GM23338 (cell line): ENCODE measurements around the gene KCNK15.

ENCODE experiments used
- CREB1 ChIP-seq: fragments of 250-450 bp; sonication (Bioruptor Pico); IDR thresholded peaks from 2 replicates; pipeline ENCODE4 v1.5.0; 2020; ENCODE audit warnings: low read depth, mild to moderate bottlenecking, moderate library complexity
- ETS1 ChIP-seq: IDR thresholded peaks from 2 replicates; pipeline ENCODE4 v1.6.1; 2016; ENCODE audit warnings: antibody characterized with exemption
- EZH2 ChIP-seq: fragments of 200-600 bp; sonication (generic); IDR thresholded peaks from one replicate; pipeline ENCODE4 v1.8.0; 2017; ENCODE audit warnings: antibody characterized with exemption, mild to moderate bottlenecking, low read depth; ENCODE audit not compliant: unreplicated experiment
- EZH2phosphoT487 ChIP-seq: fragments of 200-600 bp; sonication (generic); IDR thresholded peaks from one replicate; pipeline ENCODE4 v1.8.1; 2018; ENCODE audit warnings: antibody characterized with exemption; ENCODE audit not compliant: unreplicated experiment
- JUNB ChIP-seq: IDR thresholded peaks from one replicate; pipeline ENCODE4 v1.6.1; 2016; ENCODE audit warnings: antibody characterized with exemption; ENCODE audit not compliant: unreplicated experiment
- NANOG ChIP-seq: IDR thresholded peaks from 2 replicates; pipeline ENCODE4 v1.6.1; 2016; ENCODE audit warnings: antibody characterized with exemption, borderline replicate concordance
- POLR2AphosphoS5 ChIP-seq: IDR thresholded peaks from 2 replicates; pipeline ENCODE4 v1.6.1; 2016; ENCODE audit warnings: antibody characterized with exemption, low read depth
- STAT1 ChIP-seq: IDR thresholded peaks from one replicate; pipeline ENCODE4 v1.6.1; 2016; ENCODE audit warnings: antibody characterized with exemption; ENCODE audit not compliant: unreplicated experiment
- ZNF114 ChIP-seq: fragments of 250-450 bp; sonication (Bioruptor Pico); IDR thresholded peaks from 2 replicates; pipeline ENCODE4 v1.5.0; 2020; ENCODE audit warnings: mild to moderate bottlenecking, moderate library complexity
- ZNF331 ChIP-seq: fragments of 250-450 bp; sonication (Bioruptor Pico); IDR thresholded peaks from 2 replicates; pipeline ENCODE4 v1.5.0; 2020; ENCODE audit warnings: low read depth, mild to moderate bottlenecking, moderate library complexity
- TF ChIP-seq, protein P1 (sequence below), 2 experiments: fragments of 200-600 bp in 1 of 2; sonication (generic) in 1 of 2; conservative IDR thresholded peaks; 2 replicates each; pipeline versions ENCODE4 v1.5.1 to v1.6.1; 2016 to 2017; ENCODE audit warnings: antibody characterized with exemption in 2 of 2, low read depth in 2 of 2, mild to moderate bottlenecking in 2 of 2, moderate library complexity in 1 of 2
- TF ChIP-seq, protein P2 (sequence below): IDR thresholded peaks from one replicate; pipeline ENCODE4 v1.6.1; 2018; ENCODE audit warnings: antibody characterized with exemption; ENCODE audit not compliant: unreplicated experiment
- TF ChIP-seq, protein P3 (sequence below): fragments of 250-450 bp; sonication (Bioruptor Pico); IDR thresholded peaks from 2 replicates; pipeline ENCODE4 v1.5.0; 2020; ENCODE audit warnings: mild to moderate bottlenecking, moderate library complexity

GRCh38 chr20:44703956-44704488 is 41.6 kb upstream of the KCNK15 start:
- TF ChIP-seq, protein P1, sequence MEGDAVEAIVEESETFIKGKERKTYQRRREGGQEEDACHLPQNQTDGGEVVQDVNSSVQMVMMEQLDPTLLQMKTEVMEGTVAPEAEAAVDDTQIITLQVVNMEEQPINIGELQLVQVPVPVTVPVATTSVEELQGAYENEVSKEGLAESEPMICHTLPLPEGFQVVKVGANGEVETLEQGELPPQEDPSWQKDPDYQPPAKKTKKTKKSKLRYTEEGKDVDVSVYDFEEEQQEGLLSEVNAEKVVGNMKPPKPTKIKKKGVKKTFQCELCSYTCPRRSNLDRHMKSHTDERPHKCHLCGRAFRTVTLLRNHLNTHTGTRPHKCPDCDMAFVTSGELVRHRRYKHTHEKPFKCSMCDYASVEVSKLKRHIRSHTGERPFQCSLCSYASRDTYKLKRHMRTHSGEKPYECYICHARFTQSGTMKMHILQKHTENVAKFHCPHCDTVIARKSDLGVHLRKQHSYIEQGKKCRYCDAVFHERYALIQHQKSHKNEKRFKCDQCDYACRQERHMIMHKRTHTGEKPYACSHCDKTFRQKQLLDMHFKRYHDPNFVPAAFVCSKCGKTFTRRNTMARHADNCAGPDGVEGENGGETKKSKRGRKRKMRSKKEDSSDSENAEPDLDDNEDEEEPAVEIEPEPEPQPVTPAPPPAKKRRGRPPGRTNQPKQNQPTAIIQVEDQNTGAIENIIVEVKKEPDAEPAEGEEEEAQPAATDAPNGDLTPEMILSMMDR (conservative IDR thresholded peaks at IDR 0.05; ENCODE audit: low read depth in 2 of 2) = no peak
- TF ChIP-seq ZNF331 = no peak
- TF ChIP-seq, protein P2, sequence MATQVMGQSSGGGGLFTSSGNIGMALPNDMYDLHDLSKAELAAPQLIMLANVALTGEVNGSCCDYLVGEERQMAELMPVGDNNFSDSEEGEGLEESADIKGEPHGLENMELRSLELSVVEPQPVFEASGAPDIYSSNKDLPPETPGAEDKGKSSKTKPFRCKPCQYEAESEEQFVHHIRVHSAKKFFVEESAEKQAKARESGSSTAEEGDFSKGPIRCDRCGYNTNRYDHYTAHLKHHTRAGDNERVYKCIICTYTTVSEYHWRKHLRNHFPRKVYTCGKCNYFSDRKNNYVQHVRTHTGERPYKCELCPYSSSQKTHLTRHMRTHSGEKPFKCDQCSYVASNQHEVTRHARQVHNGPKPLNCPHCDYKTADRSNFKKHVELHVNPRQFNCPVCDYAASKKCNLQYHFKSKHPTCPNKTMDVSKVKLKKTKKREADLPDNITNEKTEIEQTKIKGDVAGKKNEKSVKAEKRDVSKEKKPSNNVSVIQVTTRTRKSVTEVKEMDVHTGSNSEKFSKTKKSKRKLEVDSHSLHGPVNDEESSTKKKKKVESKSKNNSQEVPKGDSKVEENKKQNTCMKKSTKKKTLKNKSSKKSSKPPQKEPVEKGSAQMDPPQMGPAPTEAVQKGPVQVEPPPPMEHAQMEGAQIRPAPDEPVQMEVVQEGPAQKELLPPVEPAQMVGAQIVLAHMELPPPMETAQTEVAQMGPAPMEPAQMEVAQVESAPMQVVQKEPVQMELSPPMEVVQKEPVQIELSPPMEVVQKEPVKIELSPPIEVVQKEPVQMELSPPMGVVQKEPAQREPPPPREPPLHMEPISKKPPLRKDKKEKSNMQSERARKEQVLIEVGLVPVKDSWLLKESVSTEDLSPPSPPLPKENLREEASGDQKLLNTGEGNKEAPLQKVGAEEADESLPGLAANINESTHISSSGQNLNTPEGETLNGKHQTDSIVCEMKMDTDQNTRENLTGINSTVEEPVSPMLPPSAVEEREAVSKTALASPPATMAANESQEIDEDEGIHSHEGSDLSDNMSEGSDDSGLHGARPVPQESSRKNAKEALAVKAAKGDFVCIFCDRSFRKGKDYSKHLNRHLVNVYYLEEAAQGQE = no peak
- no peak for TF ChIP-seq EZH2
- TF ChIP-seq JUNB = no peak
- no peak for TF ChIP-seq POLR2AphosphoS5
- TF ChIP-seq EZH2phosphoT487 = no peak
- TF ChIP-seq ETS1 = no peak
- TF ChIP-seq CREB1 = no peak
- TF ChIP-seq NANOG = no peak
- TF ChIP-seq ZNF114 (CRISPR knock-in tag) = no peak
- no peak for TF ChIP-seq STAT1
- TF ChIP-seq, protein P3, sequence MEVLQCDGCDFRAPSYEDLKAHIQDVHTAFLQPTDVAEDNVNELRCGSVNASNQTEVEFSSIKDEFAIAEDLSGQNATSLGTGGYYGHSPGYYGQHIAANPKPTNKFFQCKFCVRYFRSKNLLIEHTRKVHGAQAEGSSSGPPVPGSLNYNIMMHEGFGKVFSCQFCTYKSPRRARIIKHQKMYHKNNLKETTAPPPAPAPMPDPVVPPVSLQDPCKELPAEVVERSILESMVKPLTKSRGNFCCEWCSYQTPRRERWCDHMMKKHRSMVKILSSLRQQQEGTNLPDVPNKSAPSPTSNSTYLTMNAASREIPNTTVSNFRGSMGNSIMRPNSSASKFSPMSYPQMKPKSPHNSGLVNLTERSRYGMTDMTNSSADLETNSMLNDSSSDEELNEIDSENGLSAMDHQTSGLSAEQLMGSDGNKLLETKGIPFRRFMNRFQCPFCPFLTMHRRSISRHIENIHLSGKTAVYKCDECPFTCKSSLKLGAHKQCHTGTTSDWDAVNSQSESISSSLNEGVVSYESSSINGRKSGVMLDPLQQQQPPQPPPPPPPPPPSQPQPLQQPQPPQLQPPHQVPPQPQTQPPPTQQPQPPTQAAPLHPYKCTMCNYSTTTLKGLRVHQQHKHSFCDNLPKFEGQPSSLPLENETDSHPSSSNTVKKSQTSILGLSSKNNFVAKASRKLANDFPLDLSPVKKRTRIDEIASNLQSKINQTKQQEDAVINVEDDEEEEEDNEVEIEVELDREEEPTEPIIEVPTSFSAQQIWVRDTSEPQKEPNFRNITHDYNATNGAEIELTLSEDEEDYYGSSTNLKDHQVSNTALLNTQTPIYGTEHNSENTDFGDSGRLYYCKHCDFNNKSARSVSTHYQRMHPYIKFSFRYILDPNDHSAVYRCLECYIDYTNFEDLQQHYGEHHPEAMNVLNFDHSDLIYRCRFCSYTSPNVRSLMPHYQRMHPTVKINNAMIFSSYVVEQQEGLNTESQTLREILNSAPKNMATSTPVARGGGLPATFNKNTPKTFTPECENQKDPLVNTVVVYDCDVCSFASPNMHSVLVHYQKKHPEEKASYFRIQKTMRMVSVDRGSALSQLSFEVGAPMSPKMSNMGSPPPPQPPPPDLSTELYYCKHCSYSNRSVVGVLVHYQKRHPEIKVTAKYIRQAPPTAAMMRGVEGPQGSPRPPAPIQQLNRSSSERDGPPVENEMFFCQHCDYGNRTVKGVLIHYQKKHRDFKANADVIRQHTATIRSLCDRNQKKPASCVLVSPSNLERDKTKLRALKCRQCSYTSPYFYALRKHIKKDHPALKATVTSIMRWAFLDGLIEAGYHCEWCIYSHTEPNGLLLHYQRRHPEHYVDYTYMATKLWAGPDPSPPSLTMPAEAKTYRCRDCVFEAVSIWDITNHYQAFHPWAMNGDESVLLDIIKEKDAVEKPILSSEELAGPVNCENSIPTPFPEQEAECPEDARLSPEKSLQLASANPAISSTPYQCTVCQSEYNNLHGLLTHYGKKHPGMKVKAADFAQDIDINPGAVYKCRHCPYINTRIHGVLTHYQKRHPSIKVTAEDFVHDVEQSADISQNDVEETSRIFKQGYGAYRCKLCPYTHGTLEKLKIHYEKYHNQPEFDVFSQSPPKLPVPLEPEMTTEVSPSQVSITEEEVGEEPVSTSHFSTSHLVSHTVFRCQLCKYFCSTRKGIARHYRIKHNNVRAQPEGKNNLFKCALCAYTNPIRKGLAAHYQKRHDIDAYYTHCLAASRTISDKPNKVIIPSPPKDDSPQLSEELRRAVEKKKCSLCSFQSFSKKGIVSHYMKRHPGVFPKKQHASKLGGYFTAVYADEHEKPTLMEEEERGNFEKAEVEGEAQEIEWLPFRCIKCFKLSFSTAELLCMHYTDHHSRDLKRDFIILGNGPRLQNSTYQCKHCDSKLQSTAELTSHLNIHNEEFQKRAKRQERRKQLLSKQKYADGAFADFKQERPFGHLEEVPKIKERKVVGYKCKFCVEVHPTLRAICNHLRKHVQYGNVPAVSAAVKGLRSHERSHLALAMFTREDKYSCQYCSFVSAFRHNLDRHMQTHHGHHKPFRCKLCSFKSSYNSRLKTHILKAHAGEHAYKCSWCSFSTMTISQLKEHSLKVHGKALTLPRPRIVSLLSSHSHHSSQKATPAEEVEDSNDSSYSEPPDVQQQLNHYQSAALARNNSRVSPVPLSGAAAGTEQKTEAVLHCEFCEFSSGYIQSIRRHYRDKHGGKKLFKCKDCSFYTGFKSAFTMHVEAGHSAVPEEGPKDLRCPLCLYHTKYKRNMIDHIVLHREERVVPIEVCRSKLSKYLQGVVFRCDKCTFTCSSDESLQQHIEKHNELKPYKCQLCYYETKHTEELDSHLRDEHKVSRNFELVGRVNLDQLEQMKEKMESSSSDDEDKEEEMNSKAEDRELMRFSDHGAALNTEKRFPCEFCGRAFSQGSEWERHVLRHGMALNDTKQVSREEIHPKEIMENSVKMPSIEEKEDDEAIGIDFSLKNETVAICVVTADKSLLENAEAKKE (CRISPR knock-in tag) = no peak
